DND-41 (cell line): ENCODE measurements around the gene NT5C3A.

ENCODE experiments used
- EZH2 ChIP-seq: IDR thresholded peaks from 3 replicates; pipeline ENCODE4 v1.6.1; 2012; ENCODE audit warnings: borderline replicate concordance, low read depth, mild to moderate bottlenecking, moderate library complexity, low read length, inconsistent platforms; ENCODE audit not compliant: severe bottlenecking
- TF ChIP-seq, protein P1 (sequence below): IDR thresholded peaks from 2 replicates; pipeline ENCODE4 v1.5.1; 2012; ENCODE audit warnings: borderline replicate concordance, low read length, moderate library complexity, mild to moderate bottlenecking; ENCODE audit not compliant: poor library complexity, severe bottlenecking; ENCODE audit errors: extremely low read depth

DNA sequence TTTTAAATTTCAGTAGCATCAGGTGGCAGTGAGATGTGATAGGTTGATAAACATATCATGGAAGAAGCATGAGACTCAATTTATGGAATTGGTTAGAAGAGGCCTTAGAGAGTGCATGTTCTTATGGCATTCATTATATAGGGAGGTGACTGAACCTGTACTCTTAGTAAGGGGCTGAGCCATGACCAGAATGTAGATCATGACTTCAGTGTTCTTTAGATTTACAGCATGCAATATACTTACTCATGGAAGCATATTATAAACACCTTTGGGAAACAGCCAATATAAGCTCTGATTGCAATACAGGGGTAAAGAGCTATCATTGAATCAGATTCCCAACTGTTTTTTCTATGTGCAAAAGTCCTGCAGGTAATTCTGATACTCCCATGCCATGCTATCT lies 50.2 kb downstream of the NT5C3A start:
- TF ChIP-seq, protein P1, sequence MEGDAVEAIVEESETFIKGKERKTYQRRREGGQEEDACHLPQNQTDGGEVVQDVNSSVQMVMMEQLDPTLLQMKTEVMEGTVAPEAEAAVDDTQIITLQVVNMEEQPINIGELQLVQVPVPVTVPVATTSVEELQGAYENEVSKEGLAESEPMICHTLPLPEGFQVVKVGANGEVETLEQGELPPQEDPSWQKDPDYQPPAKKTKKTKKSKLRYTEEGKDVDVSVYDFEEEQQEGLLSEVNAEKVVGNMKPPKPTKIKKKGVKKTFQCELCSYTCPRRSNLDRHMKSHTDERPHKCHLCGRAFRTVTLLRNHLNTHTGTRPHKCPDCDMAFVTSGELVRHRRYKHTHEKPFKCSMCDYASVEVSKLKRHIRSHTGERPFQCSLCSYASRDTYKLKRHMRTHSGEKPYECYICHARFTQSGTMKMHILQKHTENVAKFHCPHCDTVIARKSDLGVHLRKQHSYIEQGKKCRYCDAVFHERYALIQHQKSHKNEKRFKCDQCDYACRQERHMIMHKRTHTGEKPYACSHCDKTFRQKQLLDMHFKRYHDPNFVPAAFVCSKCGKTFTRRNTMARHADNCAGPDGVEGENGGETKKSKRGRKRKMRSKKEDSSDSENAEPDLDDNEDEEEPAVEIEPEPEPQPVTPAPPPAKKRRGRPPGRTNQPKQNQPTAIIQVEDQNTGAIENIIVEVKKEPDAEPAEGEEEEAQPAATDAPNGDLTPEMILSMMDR, result no peak
- TF ChIP-seq EZH2, result no peak
